Endodermal cell (in vitro differentiated cells): ENCODE measurements around the gene NFX1. TPM values are rescaled to one million over a fixed set of nuclear protein-coding genes. Genes with fewer than 3 reads are reported as not detected.

Experiments used
- DNase-seq: peaks from one replicate; pipeline ENCODE4 v3.0.0-alpha.2; 2017
- H3K27ac ChIP-seq: 2 replicates; pipeline ENCODE4 v1.5.1; 2013; ENCODE audit warnings: mild to moderate bottlenecking, low read depth, low read length, moderate library complexity
- H3K27me3 ChIP-seq: 2 replicates; pipeline ENCODE4 v1.6.1; 2013; ENCODE audit warnings: mild to moderate bottlenecking, low read length, moderate library complexity; ENCODE audit not compliant: insufficient read depth, control insufficient read depth, poor library complexity, severe bottlenecking
- H3K36me3 ChIP-seq: 2 replicates; pipeline ENCODE4 v1.7.0; 2013; ENCODE audit warnings: mild to moderate bottlenecking, low read length, moderate library complexity; ENCODE audit not compliant: control insufficient read depth, insufficient read depth
- H3K4me1 ChIP-seq: one replicate; pipeline ENCODE4 v1.7.0; 2013; ENCODE audit warnings: low read length; ENCODE audit not compliant: control insufficient read depth, insufficient read depth
- H3K4me3 ChIP-seq: 2 replicates; pipeline ENCODE4 v1.5.1; 2013; ENCODE audit warnings: mild to moderate bottlenecking, low read length, moderate library complexity
- H3K9ac ChIP-seq: 2 replicates; pipeline ENCODE4 v1.6.1; 2013; ENCODE audit warnings: mild to moderate bottlenecking, low read length, moderate library complexity; ENCODE audit not compliant: poor library complexity, severe bottlenecking; ENCODE audit errors: extremely low read depth
- H3K9me3 ChIP-seq: 2 replicates; pipeline ENCODE4 v1.6.1; 2013; ENCODE audit warnings: mild to moderate bottlenecking, low read length, moderate library complexity; ENCODE audit not compliant: control insufficient read depth
- H3K27ac Mint-ChIP-seq: 2 replicates; pipeline ENCODE4 v1.8.0; 2020; ENCODE audit warnings: mixed read lengths
- H3K27me3 Mint-ChIP-seq: 2 replicates; pipeline ENCODE4 v1.8.0; 2021; ENCODE audit warnings: mild to moderate bottlenecking, mixed read lengths; ENCODE audit not compliant: insufficient read depth
- H3K36me3 Mint-ChIP-seq: 2 replicates; pipeline ENCODE4 v1.8.0; 2020; ENCODE audit warnings: low read depth, mixed read lengths
- H3K4me1 Mint-ChIP-seq: 2 replicates; pipeline ENCODE4 v1.8.0; 2020; ENCODE audit warnings: mixed read lengths
- H3K4me3 Mint-ChIP-seq: 2 replicates; pipeline ENCODE4 v1.8.0; 2020; ENCODE audit warnings: mild to moderate bottlenecking, moderate library complexity, mixed read lengths
- H3K9me3 Mint-ChIP-seq: 2 replicates; pipeline ENCODE4 v1.8.0; 2020; ENCODE audit warnings: mild to moderate bottlenecking, mixed read lengths
- CTCF ChIP-seq: fragments of 200-600 bp; sonication (generic); conservative IDR thresholded peaks from 2 replicates; pipeline ENCODE4 v1.5.0; 2021; ENCODE audit warnings: antibody characterized with exemption, mild to moderate bottlenecking
- WGBS, 2 experiments: methylation state at CpG; one replicate each; pipeline versions ENCODE4 v1.1.5 to v1.1.7; 2013; ENCODE audit warnings: missing lambda C conversion rate in 2 of 2, mixed read lengths in 1 of 2; ENCODE audit not compliant: insufficient coverage in 1 of 2, insufficient read length in 1 of 2; 5-methylcytosine and 5-hydroxymethylcytosine counted together
- total RNA-seq, 2 donors: library from RNA; stranded (reverse); fragmentation: NEBNext Ultra II Directional in 1 of 2; extraction: Animal tissue kit (Norgen Biotek cat#: 25700) in 1 of 2; gene quantifications; 2 replicates in 1 of 2; 3 replicates in 1 of 2; pipeline ENCODE4 v1.2.1, GENCODE V29; 2021

NFX1 gene
- total RNA-seq, 2 donors from 2014 or later: 23.1 to 24.0 TPM

- no peak overlapping the region for H3K9ac ChIP-seq
- H3K9me3 ChIP-seq: no peaks in the 10 kb centered on the region
- H3K4me1 ChIP-seq: peaks cover 9% of the 10 kb centered on the region
- Mint-ChIP-seq H3K4me1 (peaks cover 32% of the 10 kb centered on the region), H3K4me3 (peak overlapping the region; percentile 43), H3K27ac (peak overlapping the region; percentile 94), H3K36me3 (no peaks in the 10 kb centered on the region), H3K9me3 (no peaks in the 10 kb centered on the region), H3K27me3 (peaks cover 6% of the 10 kb centered on the region)
- no peak overlapping the region for H3K4me3 ChIP-seq
- H3K36me3 ChIP-seq: no peaks in the 10 kb centered on the region
- TF ChIP-seq CTCF: no peak
- no peak for DNase-seq
- 90 to 96% methylated on average over 5 to 13 of the region's 13 CpGs for WGBS, 2 experiments
- H3K27me3 ChIP-seq: no peaks in the 10 kb centered on the region
- H3K27ac ChIP-seq: no peak overlapping the region
These were observed 124.7 kb downstream of the NFX1 start for GRCh38 chr9:33414889-33415500.

- no peaks in the 10 kb centered on the region for H3K9me3 ChIP-seq
- DNase-seq: peak; percentile 96
- Mint-ChIP-seq H3K4me3 (peak overlapping the region; percentile 43), H3K27me3 (peaks cover 4% of the 10 kb centered on the region), H3K36me3 (no peaks in the 10 kb centered on the region), H3K9me3 (no peaks in the 10 kb centered on the region), H3K4me1 (peaks cover 35% of the 10 kb centered on the region), H3K27ac (peak overlapping the region; percentile 94)
- no peak overlapping the region for H3K9ac ChIP-seq
- WGBS, 2 experiments: 40 to 45% methylated on average over 9 of the region's 9 CpGs
- H3K4me3 ChIP-seq: no peak overlapping the region
- no peaks in the 10 kb centered on the region for H3K36me3 ChIP-seq
- no peak overlapping the region for H3K27ac ChIP-seq
- H3K27me3 ChIP-seq: no peaks in the 10 kb centered on the region
- H3K4me1 ChIP-seq: peaks cover 9% of the 10 kb centered on the region
- TF ChIP-seq CTCF: peak; percentile 92
These were observed 125.3 kb downstream of the NFX1 start for GRCh38 chr9:33415501-33416038.

- H3K9me3 Mint-ChIP-seq: no peaks in the 10 kb centered on the region
- H3K4me3 Mint-ChIP-seq: no peak overlapping the region
- no peak for TF ChIP-seq CTCF
- Histone ChIP-seq H3K4me3 (no peak overlapping the region), H3K27me3 (no peaks in the 10 kb centered on the region), H3K9me3 (no peaks in the 10 kb centered on the region), H3K4me1 (peaks cover 9% of the 10 kb centered on the region), H3K9ac (no peak overlapping the region), H3K27ac (no peak overlapping the region), H3K36me3 (no peaks in the 10 kb centered on the region)
- H3K36me3 Mint-ChIP-seq: no peaks in the 10 kb centered on the region
- no peaks in the 10 kb centered on the region for H3K27me3 Mint-ChIP-seq
- WGBS, 2 experiments: 82% methylated on average over 5 of the region's 5 CpGs; no CpG with 5 or more reads in 1 of the 2 experiments
- H3K4me1 Mint-ChIP-seq: peaks cover 35% of the 10 kb centered on the region
- DNase-seq: no peak
- no peak overlapping the region for H3K27ac Mint-ChIP-seq
These were observed 126.7 kb downstream of the NFX1 start for GRCh38 chr9:33416996-33417395.
